Measurements from ENCODE around the gene NSDHL. TPM values are rescaled to one million over a fixed set of nuclear protein-coding genes. Genes with fewer than 3 reads are reported as not detected.

NSDHL gene
- total and polyA plus RNA-seq, 2 of the 13 experiments (the other 11 are each of a cell fraction or from before 2014, with no cell fraction given): 26.2 to 49.3 TPM

DNA sequence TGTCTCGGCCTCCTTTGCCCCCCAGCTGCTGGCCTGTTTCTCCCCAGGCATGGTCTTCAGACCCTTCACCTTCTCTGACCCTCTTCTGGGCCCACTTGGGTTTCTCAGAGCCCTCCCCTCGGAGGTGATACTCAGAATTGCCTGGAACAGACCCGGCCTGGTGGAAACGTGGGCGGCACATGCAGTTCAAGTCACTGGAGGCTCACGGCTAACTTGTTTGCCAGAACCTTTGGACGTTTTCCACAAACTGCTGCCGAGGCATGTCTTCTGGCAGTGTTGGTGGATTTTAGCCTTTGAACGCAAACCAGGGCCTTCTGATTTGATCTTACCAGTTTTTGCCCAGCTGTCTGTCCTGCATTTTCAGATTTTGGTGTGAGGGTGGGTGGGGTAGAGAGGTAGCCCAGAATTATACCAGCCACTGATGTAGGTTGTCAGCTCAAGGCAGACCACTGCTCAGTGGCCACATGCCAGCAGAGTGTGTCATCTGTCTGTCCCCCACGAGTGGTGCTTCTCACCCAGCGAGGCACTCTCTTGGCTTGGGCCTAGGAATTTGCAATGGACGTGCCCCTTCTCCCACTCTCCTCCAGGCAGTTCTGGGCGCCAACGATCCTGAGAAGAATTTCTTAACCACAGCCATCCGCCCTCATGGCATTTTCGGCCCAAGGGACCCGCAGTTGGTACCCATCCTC is 34.5 kb downstream of the NSDHL start:
- TF ChIP-seq, protein P1, sequence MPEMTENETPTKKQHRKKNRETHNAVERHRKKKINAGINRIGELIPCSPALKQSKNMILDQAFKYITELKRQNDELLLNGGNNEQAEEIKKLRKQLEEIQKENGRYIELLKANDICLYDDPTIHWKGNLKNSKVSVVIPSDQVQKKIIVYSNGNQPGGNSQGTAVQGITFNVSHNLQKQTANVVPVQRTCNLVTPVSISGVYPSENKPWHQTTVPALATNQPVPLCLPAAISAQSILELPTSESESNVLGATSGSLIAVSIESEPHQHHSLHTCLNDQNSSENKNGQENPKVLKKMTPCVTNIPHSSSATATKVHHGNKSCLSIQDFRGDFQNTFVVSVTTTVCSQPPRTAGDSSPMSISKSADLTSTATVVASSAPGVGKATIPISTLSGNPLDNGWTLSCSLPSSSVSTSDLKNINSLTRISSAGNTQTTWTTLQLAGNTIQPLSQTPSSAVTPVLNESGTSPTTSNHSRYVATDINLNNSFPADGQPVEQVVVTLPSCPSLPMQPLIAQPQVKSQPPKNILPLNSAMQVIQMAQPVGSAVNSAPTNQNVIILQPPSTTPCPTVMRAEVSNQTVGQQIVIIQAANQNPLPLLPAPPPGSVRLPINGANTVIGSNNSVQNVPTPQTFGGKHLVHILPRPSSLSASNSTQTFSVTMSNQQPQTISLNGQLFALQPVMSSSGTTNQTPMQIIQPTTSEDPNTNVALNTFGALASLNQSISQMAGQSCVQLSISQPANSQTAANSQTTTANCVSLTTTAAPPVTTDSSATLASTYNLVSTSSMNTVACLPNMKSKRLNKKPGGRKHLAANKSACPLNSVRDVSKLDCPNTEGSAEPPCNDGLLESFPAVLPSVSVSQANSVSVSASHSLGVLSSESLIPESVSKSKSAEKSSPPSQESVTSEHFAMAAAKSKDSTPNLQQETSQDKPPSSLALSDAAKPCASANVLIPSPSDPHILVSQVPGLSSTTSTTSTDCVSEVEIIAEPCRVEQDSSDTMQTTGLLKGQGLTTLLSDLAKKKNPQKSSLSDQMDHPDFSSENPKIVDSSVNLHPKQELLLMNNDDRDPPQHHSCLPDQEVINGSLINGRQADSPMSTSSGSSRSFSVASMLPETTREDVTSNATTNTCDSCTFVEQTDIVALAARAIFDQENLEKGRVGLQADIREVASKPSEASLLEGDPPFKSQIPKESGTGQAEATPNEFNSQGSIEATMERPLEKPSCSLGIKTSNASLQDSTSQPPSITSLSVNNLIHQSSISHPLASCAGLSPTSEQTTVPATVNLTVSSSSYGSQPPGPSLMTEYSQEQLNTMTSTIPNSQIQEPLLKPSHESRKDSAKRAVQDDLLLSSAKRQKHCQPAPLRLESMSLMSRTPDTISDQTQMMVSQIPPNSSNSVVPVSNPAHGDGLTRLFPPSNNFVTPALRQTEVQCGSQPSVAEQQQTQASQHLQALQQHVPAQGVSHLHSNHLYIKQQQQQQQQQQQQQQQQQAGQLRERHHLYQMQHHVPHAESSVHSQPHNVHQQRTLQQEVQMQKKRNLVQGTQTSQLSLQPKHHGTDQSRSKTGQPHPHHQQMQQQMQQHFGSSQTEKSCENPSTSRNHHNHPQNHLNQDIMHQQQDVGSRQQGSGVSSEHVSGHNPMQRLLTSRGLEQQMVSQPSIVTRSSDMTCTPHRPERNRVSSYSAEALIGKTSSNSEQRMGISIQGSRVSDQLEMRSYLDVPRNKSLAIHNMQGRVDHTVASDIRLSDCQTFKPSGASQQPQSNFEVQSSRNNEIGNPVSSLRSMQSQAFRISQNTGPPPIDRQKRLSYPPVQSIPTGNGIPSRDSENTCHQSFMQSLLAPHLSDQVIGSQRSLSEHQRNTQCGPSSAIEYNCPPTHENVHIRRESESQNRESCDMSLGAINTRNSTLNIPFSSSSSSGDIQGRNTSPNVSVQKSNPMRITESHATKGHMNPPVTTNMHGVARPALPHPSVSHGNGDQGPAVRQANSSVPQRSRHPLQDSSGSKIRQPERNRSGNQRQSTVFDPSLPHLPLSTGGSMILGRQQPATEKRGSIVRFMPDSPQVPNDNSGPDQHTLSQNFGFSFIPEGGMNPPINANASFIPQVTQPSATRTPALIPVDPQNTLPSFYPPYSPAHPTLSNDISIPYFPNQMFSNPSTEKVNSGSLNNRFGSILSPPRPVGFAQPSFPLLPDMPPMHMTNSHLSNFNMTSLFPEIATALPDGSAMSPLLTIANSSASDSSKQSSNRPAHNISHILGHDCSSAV (CRISPR knock-in tag; IDR thresholded peaks at IDR 0.05; ENCODE audit: borderline replicate concordance): no peak
- TF ChIP-seq, protein P2, sequence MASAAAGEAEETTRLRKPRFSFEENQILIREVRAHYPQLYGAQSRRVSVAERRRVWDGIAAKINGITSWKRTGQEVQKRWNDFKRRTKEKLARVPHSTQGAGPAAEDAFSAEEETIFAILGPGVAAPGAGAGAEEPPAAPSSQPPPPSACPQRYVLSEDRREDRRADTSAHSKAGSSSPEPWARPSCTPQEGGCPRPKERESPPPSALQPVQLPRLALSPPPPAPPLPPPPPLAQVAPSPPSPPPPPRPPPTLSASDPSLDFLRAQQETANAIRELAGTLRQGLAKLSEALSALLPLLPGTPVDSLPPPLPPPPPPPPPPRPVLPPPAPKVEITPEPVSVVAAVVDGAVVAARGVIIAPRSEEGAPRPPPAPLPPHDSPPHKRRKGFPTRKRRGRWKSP (CRISPR knock-in tag; IDR thresholded peaks at IDR 0.05): no peak
- TF ChIP-seq U2AF1 (optimal IDR thresholded peaks at IDR 0.05; ENCODE audit: low read depth, low read length) (no peak), ZNF34 (CRISPR knock-in tag; IDR thresholded peaks at IDR 0.05; ENCODE audit: borderline replicate concordance) (no peak), ZNF468 (CRISPR knock-in tag; IDR thresholded peaks at IDR 0.05) (no peak)
- DNase-seq (ENCODE audit: low spot score) (no peak), ATAC-seq (no peak), FAIRE-seq (no peak)
- peaks cover 4 to 65% of the 10 kb centered on the region in 2 experiments; a peak in 4 of 5 replicates for H3K36me3 ChIP-seq (replicated peaks in 1 of 2; ENCODE audit: control insufficient read depth in 1 of 2, insufficient read depth in 2 of 2, low read length in 2 of 2)
- BruUV-seq (replicated peaks): no TSS peak
- intact Hi-C loops (cut with micrococcal nuclease; ENCODE audit: unreplicated experiment) (loop anchor here (5.0 kb wide), 1 partner anchor 672 kb away; no protein-coding TSS in a partner anchor), in situ Hi-C loops (cut with HindIII; ENCODE audit: extremely low pct_ligation_motif_present, low pct_unique_long_range_greater_than_20kb) (no loop called here)
- no peak overlapping the region for H3K4me3 ChIP-seq (replicated peaks in 1 of 3; ENCODE audit: insufficient read depth in 1 of 3, low read depth in 2 of 3, low read length in 3 of 3)
- WGBS (ENCODE audit: low lambda C conversion rate): 98% methylated on average over 9 of the region's 17 CpGs
- no peaks in the 10 kb centered on the region for H3K27me3 ChIP-seq (ENCODE audit: control insufficient read depth in 1 of 2, insufficient read depth in 2 of 2, low read length in 2 of 2)
- no peak overlapping the region for H3K9ac ChIP-seq (ENCODE audit: insufficient read depth, low read depth, low read length)
- no peaks in the 10 kb centered on the region for H3K79me2 ChIP-seq (ENCODE audit: insufficient read depth, low read length)
- H3K4me1 ChIP-seq (ENCODE audit: insufficient read depth, low read length): no peaks in the 10 kb centered on the region
- CTCF ChIA-PET (ENCODE audit: low intra/inter-chr PET ratio, low total read pairs): no interaction called here
- no peak overlapping the region for H3K27ac ChIP-seq (ENCODE audit: extremely low read length, insufficient read depth, low read length)
- no peaks in the 10 kb centered on the region for H3K9me3 ChIP-seq (ENCODE audit: low read length)
- no peak overlapping the region for H3K4me2 ChIP-seq (ENCODE audit: low read depth, low read length)
- POLR2A ChIA-PET: no interaction called here
- H2AFZ ChIP-seq (ENCODE audit: low read length): no peak overlapping the region
- H4K20me1 ChIP-seq (ENCODE audit: insufficient read depth, low read length): no peaks in the 10 kb centered on the region

Measured in HepG2 (cell line).